CD4-positive, alpha-beta T cell treated with Interleukin-15 for 4 hours (primary cell): ENCODE results near the gene NPR1.
"Not testable (repeated sequence)": the region's sequence is repeated elsewhere in the genome, so short reads cannot be mapped to it uniquely, and the experiment has no call there.

Experiments used
- DNase-seq: peaks from one replicate; pipeline ENCODE4 v3.0.0-alpha.2; 2020; ENCODE audit warnings: low spot score

The NPR1 gene

GRCh38 chr1:153649863-153650235, 28.6 kb upstream of the NPR1 start:
- DNase-seq: no peak

GRCh38 chr1:153651771-153652170, 26.7 kb upstream of the NPR1 start:
- no peak for DNase-seq

DNA sequence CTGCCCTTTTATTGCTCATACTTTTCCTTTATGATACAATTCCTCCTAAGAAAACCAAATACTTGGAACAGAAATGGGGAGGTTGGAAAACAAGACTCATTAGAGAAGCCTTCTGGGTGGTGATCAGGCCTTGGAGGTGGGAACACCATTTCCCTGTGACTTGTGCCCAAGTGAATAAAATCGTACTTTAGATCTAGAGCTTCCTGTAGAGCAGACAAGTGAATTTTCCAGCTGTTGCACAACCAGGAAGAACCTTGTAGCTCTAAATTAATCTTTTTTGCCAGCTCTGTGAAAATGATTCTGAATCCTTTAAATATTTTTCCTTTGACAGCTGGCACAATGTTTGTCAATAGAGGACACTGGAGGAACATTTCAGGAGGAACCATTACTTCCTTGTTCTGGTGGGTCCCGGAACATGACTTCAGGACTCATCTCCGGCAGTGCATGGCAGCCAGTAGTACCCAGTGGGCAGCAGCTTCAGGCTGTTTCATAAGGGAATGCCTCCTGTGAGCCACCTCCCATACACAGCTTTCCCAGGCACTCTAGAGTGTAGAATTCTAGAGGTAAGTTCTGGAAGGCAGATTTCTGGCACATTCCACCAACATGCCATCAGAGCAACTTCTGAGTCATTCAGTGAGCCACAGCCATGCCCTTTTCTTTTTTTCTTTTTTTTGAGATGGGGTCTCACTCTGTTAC, 25.5 kb upstream of the NPR1 start:
- no peak for DNase-seq

- no peak for DNase-seq
Observed at GRCh38 chr1:153655333-153655732, 23.2 kb upstream of the NPR1 start.

DNA sequence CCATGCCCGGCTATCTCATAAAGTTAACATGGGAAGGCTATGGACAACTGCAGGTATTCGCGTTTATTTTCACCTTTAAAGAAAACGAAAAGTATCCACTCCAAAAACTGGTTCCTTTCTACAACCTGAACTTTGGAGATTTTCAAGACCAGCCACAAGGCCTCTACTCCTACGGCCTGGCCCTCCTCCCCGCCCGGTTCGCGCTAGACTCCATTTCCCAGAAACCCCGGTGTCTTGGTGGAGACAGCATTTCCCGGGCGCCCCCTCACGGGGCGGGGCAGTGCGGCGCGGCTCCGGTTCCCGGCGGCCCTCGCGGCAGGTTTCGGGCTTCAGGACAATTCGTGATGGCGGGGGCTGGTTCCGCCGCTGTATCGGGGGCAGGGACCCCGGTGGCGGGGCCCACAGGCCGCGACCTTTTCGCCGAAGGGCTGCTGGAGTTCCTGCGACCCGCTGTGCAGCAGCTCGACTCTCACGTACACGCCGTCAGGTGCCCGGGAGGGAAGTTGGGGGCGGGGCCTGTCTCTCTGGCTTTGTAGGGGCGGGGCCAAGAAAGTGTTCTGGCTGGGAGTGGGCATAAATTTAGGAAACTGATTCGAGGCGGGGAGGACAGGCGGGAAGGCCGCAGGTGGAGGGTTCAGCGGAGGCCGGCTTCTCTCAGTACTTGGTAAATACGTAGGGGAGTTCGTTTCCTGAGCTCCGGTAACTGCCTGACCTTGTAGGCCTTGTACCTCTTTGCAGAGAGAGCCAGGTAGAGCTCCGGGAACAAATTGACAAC, 19.9 kb upstream of the NPR1 start, which contains the start of gene SNAPIN:
TSS of gene SNAPIN (plus strand) at position 304 of the 775 bp plus-strand sequence. CDS start at position 345, 41 bp downstream.
- DNase-seq: peak; percentile 89

DNA sequence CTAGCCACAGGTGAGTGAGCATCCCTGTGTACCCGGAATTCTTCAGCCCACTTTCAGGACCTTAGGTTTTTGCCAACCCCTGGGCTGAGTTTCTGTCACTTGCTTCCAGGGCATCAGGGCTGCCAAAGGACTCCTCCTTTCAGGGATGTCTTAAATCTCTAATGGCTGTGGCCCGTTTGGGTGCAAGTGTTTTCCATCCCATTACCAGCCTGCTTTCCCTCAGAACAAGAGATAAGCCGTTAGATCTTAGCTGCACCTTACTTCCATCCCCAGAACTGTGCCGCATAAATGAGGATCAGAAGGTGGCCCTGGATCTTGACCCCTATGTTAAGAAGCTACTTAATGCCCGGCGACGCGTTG, 19.3 kb upstream of the NPR1 start:
- DNase-seq: no peak

DNA sequence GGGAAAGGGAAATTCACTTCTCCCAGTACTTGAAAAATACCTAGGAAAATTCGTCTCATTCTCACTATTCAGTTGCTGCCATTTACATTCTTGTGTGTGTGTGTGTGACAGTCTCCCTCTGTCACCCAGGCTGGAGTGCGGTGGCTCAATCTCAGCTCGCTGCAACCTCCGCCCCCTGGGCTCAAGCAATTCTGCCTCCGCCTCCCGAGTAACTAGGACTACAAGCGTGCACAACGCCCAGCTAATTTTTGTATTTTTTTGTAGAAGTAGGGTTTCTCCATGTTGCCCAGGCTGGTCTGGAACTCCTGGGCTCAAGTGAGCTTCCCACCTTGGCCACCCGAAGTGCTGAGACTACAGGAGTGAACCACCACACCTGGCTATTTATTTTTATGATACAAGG, 18.8 kb upstream of the NPR1 start:
- no peak for DNase-seq

DNA sequence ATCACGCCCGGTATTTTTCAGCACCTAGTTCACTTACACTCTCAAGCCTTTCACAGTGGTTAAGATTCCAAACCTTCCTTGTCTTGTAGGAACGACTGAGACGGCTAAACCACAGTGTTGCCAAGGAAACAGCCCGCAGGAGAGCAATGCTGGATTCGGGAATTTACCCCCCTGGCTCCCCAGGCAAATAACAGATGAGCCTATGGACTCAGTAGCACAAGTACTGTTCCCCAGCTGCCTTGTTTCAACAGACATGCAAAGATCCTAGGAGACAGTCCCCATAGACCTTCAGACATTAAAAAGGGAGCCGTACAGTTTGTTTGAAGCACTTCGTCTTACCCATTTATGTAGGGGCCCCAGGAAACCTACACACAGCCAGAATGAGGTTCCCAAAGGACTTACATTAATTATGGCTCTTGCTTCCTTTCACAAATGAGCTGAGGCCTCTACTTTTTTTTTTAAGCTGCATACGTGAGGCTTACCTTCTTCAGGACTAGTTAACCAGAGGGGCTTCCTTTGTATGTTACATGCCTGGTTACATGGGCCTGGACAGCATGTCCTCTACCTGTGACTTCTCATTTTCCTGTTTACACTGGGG, 17.3 kb upstream of the NPR1 start:
- no peak for DNase-seq

- DNase-seq: no peak
Observed at GRCh38 chr1:153662269-153662668, 16.2 kb upstream of the NPR1 start.

GRCh38 chr1:153663211-153663610, 15.3 kb upstream of the NPR1 start:
- DNase-seq: no peak

- no peak for DNase-seq
Observed at GRCh38 chr1:153667439-153667838, 11.0 kb upstream of the NPR1 start.

DNA sequence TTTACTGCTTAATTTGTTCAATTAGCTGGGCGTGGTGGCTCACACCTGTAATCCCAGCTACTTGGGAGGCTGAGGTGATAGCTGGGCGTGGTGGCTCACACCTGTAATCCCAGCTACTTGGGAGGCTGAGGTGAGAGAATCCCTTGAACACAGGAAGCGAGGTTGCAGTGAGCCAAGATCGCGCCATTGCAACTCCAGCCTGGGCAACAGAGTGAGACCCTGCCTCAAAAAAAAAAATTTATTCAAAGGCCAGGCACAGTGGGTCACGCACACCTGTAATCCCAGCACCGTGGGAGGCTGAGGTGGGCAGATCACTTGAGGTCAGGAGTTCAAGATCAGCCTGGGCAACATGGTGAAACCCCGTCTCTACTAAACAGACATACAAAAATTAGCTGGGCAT, 9.8 kb upstream of the NPR1 start:
- DNase-seq: not testable (repeated sequence)

GRCh38 chr1:153669606-153670005, 8.9 kb upstream of the NPR1 start:
- no peak for DNase-seq

DNA sequence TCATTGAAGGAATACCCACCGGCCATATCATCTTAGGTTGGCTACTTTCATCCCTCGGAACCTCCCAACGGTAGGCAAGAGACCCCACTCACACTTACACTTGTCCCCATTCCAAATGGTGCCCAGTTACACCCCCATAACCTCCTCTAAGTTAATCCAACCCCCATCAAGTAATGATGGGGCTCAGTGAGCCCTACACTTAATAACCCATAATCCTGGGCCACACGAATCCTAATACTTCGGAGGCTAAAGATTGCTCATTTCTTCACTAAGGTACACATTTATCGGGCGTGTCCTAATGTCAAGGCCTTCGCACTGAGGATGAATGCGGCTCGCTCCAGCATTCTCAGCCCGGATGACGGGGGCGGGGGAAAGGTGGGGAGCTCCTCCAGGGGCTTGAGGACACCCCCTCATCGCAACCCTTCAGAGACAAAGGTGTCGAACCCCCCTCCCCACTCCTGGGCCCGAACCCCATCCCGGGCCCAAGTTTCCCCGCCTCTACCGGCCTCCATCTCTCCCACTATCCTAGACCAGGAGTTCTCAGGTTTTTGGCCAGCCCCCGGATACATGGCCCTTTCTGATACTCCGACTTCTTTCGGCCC, 8.1 kb upstream of the NPR1 start:
- DNase-seq: no peak

- DNase-seq: peak; percentile 99
Observed at GRCh38 chr1:153670859-153671627, 7.4 kb upstream of the NPR1 start, which contains the start of gene ILF2. ILF2 (minus strand) TSS chr1:153670993; CDS start chr1:153670922, 71 bp downstream.

DNA sequence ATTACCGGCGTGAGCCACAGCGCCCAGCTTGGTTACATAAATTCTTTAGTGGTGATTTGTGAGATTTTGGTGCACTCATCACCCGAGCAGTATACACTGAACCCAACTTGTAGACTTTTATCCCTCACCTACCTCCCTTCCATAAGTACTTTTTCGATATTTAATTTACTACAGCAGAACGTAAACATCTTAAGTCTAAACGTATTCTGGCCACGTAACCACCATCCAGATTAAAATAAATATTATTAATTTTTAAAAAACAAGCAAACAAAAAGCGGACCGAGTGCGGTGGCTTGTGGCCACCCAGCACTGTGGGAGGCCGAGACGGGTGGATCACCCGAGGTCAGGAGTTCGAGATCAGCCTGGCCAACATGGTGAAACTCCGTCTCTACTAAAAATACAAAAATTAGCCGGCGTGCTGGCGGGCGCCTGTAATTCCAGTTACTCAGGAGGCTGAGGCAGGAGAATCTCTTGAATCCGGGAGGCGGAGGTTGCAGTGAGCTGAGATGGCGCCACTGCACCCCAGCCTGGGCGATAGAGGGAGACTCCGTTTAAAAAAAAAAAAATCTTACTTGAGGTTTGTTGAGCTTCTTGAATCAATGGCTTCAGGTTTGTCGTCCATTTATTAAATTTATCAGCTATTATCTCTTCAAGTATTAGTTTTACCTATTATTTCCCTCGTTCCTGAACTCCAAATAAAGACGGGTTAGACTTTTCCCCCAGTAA, 6.7 kb upstream of the NPR1 start:
- DNase-seq: peak; percentile 50

GRCh38 chr1:153673511-153673910, 5.0 kb upstream of the NPR1 start:
- no peak for DNase-seq

DNA sequence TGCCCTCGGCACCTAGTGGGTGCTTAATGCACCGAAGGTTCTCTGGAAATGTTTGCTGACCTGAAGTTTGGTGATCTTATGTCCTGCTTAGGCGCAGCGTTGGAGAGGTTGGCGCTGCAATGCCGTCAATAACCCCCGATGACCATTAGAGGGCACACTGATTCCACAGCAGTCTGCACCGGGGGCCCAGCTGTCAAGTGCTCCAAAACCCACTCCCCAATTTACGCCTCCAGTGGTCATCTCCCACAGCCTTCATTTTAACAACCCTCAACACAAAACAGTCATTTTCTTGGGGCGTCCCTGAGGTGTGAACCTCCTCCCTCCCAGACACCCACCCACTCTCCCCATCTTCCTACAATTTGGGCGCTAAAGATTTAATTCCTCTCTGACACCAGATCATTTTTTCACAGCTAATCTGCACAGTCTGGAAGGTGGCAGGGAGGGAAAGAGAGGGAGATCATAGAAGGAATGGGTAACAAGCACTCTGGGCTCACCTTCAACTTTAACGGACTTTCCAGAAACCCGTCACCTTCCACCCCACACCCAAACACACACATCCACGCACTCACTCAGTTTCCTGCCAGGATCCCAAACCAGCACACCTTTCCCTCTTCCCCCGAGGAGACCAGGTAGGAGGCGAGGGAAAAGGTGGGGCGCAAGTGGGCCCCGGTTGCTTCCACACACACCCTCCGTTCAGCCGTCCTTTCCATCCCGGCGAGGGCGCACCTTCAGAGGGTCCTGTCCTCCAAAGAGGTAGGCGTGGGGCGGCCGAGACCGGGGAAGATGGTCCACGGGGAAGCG, 570 bp upstream of the NPR1 start:
- peak; percentile 42 for DNase-seq

DNA sequence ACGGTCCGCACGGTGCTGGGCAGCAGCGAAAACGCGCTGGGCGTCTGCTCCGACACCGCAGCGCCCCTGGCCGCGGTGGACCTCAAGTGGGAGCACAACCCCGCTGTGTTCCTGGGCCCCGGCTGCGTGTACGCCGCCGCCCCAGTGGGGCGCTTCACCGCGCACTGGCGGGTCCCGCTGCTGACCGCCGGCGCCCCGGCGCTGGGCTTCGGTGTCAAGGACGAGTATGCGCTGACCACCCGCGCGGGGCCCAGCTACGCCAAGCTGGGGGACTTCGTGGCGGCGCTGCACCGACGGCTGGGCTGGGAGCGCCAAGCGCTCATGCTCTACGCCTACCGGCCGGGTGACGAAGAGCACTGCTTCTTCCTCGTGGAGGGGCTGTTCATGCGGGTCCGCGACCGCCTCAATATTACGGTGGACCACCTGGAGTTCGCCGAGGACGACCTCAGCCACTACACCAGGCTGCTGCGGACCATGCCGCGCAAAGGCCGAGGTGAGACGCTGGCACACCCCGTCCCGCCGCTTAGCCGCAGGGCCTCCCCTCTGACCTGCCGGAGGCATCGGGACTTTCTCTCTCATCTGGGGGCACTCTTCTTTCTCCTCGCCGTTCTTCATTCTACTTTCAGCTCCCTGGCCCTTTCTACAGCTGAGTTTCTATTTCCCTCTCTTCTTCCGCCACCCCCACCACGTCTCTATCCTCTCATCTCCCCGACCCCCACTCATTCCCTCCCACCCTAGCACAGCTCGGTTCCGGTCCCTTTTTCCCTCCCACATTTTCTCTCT, 1.0 kb downstream of the NPR1 start:
- DNase-seq: peak; percentile 9

DNA sequence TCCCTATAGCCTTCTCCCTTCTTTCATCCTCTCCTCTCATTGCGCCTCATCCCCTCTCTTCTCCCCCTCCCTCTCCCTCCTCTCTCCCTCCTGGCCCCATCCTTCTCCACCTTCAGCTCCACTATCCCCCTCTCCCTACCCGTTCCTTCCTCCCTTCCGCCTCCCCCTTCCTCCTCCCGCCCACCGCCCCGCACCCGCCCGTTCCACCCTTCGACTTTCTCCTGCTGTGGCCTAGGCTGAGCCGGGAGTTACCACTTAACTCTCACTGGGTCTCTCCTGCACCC, 1.6 kb downstream of the NPR1 start:
- no peak for DNase-seq
